Parathyroid adenoma (tissue), 2 donors: ENCODE results near the gene TP73.

Experiments used
- H2AFZ ChIP-seq: fragments of 300-600 bp; sonication (generic); one replicate; pipeline ENCODE4 v1.7.0; 2017; ENCODE audit warnings: antibody characterized with exemption, mild to moderate bottlenecking
- H3K27ac ChIP-seq: fragments of 300-600 bp; sonication (generic); one replicate; pipeline ENCODE4 v1.7.0; 2017
- H3K27me3 ChIP-seq: fragments of 300-600 bp; sonication (generic); one replicate; pipeline ENCODE4 v1.7.0; 2017; ENCODE audit warnings: low read length; ENCODE audit not compliant: control insufficient read depth, insufficient read depth
- H3K36me3 ChIP-seq: fragments of 300-600 bp; sonication (generic); one replicate; pipeline ENCODE4 v1.7.0; 2017; ENCODE audit warnings: low read length; ENCODE audit not compliant: control insufficient read depth, insufficient read depth
- H3K4me1 ChIP-seq: fragments of 300-600 bp; sonication (generic); one replicate; pipeline ENCODE4 v1.7.0; 2017; ENCODE audit warnings: control low read depth
- H3K4me2 ChIP-seq: fragments of 300-600 bp; sonication (generic); one replicate; pipeline ENCODE4 v1.7.0; 2017; ENCODE audit warnings: low read length
- H3K4me3 ChIP-seq: fragments of 300-600 bp; sonication (generic); one replicate; pipeline ENCODE4 v1.7.0; 2017; ENCODE audit warnings: low read depth, low read length
- H3K79me2 ChIP-seq: fragments of 300-600 bp; sonication (generic); one replicate; pipeline ENCODE4 v1.7.0; 2017; ENCODE audit warnings: control low read depth
- H3K9ac ChIP-seq: fragments of 300-600 bp; sonication (generic); one replicate; pipeline ENCODE4 v1.7.0; 2017; ENCODE audit warnings: mild to moderate bottlenecking
- H3K9me3 ChIP-seq: fragments of 300-600 bp; sonication (generic); one replicate; pipeline ENCODE4 v1.7.0; 2017; ENCODE audit warnings: low read length; ENCODE audit not compliant: control insufficient read depth
- TF ChIP-seq, protein P1 (sequence below): fragments of 300-600 bp; sonication (generic); IDR thresholded peaks from one replicate; pipeline ENCODE4 v1.7.0; 2017; ENCODE audit warnings: antibody characterized with exemption, mild to moderate bottlenecking
- donor health status: primary hyperparathyroidism.

TP73 gene

DNA sequence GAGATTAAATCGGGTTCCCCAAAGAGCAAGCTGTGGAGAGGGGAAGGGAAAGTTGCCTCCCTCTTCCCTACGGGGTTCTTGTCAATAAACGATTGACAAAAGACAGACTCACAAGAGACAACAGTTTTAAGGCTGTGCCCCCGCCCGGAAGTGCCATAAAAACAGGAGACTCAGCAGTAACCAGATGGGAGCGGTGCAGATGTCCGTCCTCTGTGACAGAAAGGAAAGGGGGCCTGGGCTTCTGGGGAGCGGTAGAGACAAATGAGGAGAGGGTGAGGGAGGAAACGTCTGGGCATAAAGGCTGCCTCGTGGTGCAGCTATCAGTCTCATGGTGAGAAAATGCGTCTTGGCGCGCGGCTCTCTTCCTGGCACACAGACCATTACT lies 5.9 kb downstream of the TP73 start:
- TF ChIP-seq, protein P1, sequence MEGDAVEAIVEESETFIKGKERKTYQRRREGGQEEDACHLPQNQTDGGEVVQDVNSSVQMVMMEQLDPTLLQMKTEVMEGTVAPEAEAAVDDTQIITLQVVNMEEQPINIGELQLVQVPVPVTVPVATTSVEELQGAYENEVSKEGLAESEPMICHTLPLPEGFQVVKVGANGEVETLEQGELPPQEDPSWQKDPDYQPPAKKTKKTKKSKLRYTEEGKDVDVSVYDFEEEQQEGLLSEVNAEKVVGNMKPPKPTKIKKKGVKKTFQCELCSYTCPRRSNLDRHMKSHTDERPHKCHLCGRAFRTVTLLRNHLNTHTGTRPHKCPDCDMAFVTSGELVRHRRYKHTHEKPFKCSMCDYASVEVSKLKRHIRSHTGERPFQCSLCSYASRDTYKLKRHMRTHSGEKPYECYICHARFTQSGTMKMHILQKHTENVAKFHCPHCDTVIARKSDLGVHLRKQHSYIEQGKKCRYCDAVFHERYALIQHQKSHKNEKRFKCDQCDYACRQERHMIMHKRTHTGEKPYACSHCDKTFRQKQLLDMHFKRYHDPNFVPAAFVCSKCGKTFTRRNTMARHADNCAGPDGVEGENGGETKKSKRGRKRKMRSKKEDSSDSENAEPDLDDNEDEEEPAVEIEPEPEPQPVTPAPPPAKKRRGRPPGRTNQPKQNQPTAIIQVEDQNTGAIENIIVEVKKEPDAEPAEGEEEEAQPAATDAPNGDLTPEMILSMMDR = no peak
- H3K27me3 ChIP-seq = no peaks in the 10 kb centered on the region

DNA sequence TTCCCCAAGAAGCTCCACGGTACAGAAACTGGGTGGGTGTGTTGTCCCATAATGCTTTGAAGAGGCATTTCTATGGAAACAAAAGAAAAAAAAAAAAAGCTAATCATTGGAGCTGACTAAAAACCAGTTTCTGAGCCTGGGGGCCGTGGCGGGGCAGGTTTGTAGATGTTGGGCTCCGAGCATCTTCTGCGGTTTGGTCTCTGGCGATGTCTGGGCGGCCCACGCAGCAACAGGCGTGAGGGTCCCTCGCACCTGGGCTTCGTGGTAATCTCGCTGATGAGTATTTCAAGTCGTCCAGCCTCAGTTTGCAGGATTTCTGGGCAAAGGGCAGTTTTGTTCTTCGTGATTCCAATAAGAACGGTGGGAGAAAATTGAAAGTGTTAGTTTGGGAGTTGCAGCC lies 6.8 kb downstream of the TP73 start:
- Histone ChIP-seq H3K4me2 (no peak overlapping the region), H2AFZ (no peak overlapping the region), H3K4me3 (no peak overlapping the region), H3K4me1 (no peaks in the 10 kb centered on the region), H3K36me3 (no peaks in the 10 kb centered on the region), H3K9me3 (no peaks in the 10 kb centered on the region), H3K79me2 (no peaks in the 10 kb centered on the region), H3K27ac (no peak overlapping the region), H3K9ac (no peak overlapping the region), H3K27me3 (no peaks in the 10 kb centered on the region)
- TF ChIP-seq, protein P1 = no peak

More for the DNA sequence above, 5.9 kb downstream of the TP73 start:
- Histone ChIP-seq H3K79me2 (no peaks in the 10 kb centered on the region), H3K9ac (no peak overlapping the region), H3K27ac (no peak overlapping the region), H3K4me3 (no peak overlapping the region), H3K9me3 (no peaks in the 10 kb centered on the region), H3K36me3 (no peaks in the 10 kb centered on the region), H2AFZ (no peak overlapping the region), H3K4me2 (no peak overlapping the region), H3K4me1 (no peaks in the 10 kb centered on the region)

GRCh38 chr1:3660704-3661103 lies 8.4 kb downstream of the TP73 start:
- TF ChIP-seq, protein P1 = no peak
- Histone ChIP-seq H3K9ac (no peak overlapping the region), H3K4me2 (no peak overlapping the region), H3K4me1 (no peaks in the 10 kb centered on the region), H2AFZ (no peak overlapping the region), H3K4me3 (no peak overlapping the region), H3K9me3 (no peaks in the 10 kb centered on the region), H3K79me2 (no peaks in the 10 kb centered on the region), H3K27me3 (no peaks in the 10 kb centered on the region), H3K27ac (no peak overlapping the region), H3K36me3 (no peaks in the 10 kb centered on the region)

DNA sequence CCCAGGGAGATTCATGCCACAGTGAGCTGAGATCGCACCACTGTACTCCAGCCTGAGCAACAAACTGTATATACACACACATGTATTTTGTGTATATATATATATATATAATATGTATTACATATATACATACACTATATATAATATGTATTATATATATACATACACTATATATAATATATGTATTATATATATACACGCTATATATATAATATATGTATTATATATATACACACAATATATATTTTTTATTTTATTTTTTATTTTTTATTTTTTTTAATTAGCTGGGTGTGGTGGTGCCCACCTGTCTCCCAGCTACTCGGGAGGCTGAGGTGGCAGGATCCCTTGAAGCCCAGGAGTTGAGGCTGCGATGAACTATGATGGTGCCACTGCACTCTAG lies 9.3 kb downstream of the TP73 start:
- Histone ChIP-seq H3K36me3 (no peaks in the 10 kb centered on the region), H3K27me3 (no peaks in the 10 kb centered on the region), H3K9me3 (no peaks in the 10 kb centered on the region), H3K4me2 (no peak overlapping the region), H2AFZ (no peak overlapping the region), H3K4me3 (no peak overlapping the region), H3K4me1 (no peaks in the 10 kb centered on the region), H3K9ac (no peak overlapping the region), H3K79me2 (no peaks in the 10 kb centered on the region), H3K27ac (no peak overlapping the region)
- TF ChIP-seq, protein P1 = no peak

GRCh38 chr1:3662080-3662671 lies 9.9 kb downstream of the TP73 start:
- H3K9me3 ChIP-seq = no peaks in the 10 kb centered on the region
- H3K4me1 ChIP-seq = no peaks in the 10 kb centered on the region
- H3K9ac ChIP-seq = no peak overlapping the region
- no peak overlapping the region for H2AFZ ChIP-seq
- no peaks in the 10 kb centered on the region for H3K79me2 ChIP-seq
- H3K4me2 ChIP-seq = no peak overlapping the region
- no peaks in the 10 kb centered on the region for H3K27me3 ChIP-seq
- no peak overlapping the region for H3K4me3 ChIP-seq
- no peaks in the 10 kb centered on the region for H3K36me3 ChIP-seq
- TF ChIP-seq, protein P1 = no peak
- H3K27ac ChIP-seq = no peak overlapping the region
